Loucy (cell line): ENCODE measurements around the gene CUBN.

Experiments used
- H2AFZ ChIP-seq: fragments of 200-600 bp; sonication (generic); 2 replicates; pipeline ENCODE4 v1.6.0; 2016; ENCODE audit warnings: antibody characterized with exemption, mild to moderate bottlenecking, low read length, moderate library complexity
- H3F3A ChIP-seq: fragments of 200-600 bp; 2 replicates; pipeline ENCODE4 v1.6.0; 2016; ENCODE audit warnings: antibody characterized with exemption, low read depth, mild to moderate bottlenecking
- H3K27me3 ChIP-seq: fragments of 200-600 bp; sonication (generic); 2 replicates; pipeline ENCODE4 v1.6.1; 2014; ENCODE audit warnings: low read length, mild to moderate bottlenecking; ENCODE audit not compliant: insufficient read depth, poor library complexity, severe bottlenecking
- H3K36me3 ChIP-seq: fragments of 200-600 bp; sonication (generic); 2 replicates; pipeline ENCODE4 v1.6.1; 2016; ENCODE audit warnings: low read length; ENCODE audit not compliant: insufficient read depth
- H3K4me1 ChIP-seq: fragments of 200-600 bp; sonication (generic); 2 replicates; pipeline ENCODE4 v1.5.1; 2014; ENCODE audit warnings: low read length, mild to moderate bottlenecking; ENCODE audit not compliant: insufficient read depth, poor library complexity, severe bottlenecking
- H3K4me2 ChIP-seq: fragments of 200-600 bp; sonication (generic); 2 replicates; pipeline ENCODE4 v1.6.0; 2014; ENCODE audit warnings: antibody characterized with exemption, low read length, low read depth, mild to moderate bottlenecking; ENCODE audit not compliant: poor library complexity, severe bottlenecking
- H3K4me3 ChIP-seq: fragments of 200-600 bp; sonication (generic); 2 replicates; pipeline ENCODE4 v1.5.1; 2014; ENCODE audit warnings: low read length, mild to moderate bottlenecking, mixed read lengths; ENCODE audit not compliant: poor library complexity, severe bottlenecking
- H3K79me2 ChIP-seq: fragments of 200-600 bp; sonication (generic); 2 replicates; pipeline ENCODE4 v1.6.1; 2014; ENCODE audit warnings: low read length; ENCODE audit not compliant: insufficient read depth
- H3K9ac ChIP-seq: fragments of 200-600 bp; sonication (generic); 2 replicates; pipeline ENCODE4 v1.6.0; 2014; ENCODE audit warnings: mild to moderate bottlenecking, low read depth, low read length, moderate library complexity; ENCODE audit not compliant: poor library complexity, severe bottlenecking
- H3K9me2 ChIP-seq: fragments of 200-600 bp; sonication (generic); replicated peaks from 2 replicates; pipeline ENCODE4 v1.6.1; 2016; ENCODE audit warnings: low read depth, low read length, mixed read lengths
- H3K9me3 ChIP-seq: fragments of 200-600 bp; sonication (generic); 2 replicates; pipeline ENCODE4 v1.6.1; 2014; ENCODE audit warnings: mild to moderate bottlenecking, antibody characterized with exemption, low read length, low read depth; ENCODE audit not compliant: insufficient read depth
- H4K20me1 ChIP-seq: fragments of 200-600 bp; sonication (generic); 2 replicates; pipeline ENCODE4 v1.6.0; 2014; ENCODE audit warnings: antibody characterized with exemption, low read length, mild to moderate bottlenecking; ENCODE audit not compliant: insufficient read depth, poor library complexity, severe bottlenecking
- EZH2phosphoT487 ChIP-seq: fragments of 200-600 bp; IDR thresholded peaks from 2 replicates; pipeline ENCODE4 v1.6.1; 2018; ENCODE audit warnings: antibody characterized with exemption, mild to moderate bottlenecking, moderate library complexity, borderline replicate concordance
- TF ChIP-seq, protein P1 (sequence below): fragments of 200-600 bp; sonication (generic); conservative IDR thresholded peaks from 2 replicates; pipeline ENCODE4 v1.5.1; 2014; ENCODE audit warnings: mild to moderate bottlenecking, antibody characterized with exemption, low read length

The CUBN gene

GRCh38 chr10:16953270-16953669 lies 176.3 kb downstream of the CUBN start:
- no peaks in the 10 kb centered on the region for H3K36me3 ChIP-seq
- H2AFZ ChIP-seq, result no peak overlapping the region
- H3K4me1 ChIP-seq, result peaks cover 26% of the 10 kb centered on the region
- no peaks in the 10 kb centered on the region for H3K27me3 ChIP-seq
- no peaks in the 10 kb centered on the region for H3F3A ChIP-seq
- H3K9ac ChIP-seq, result no peak overlapping the region
- H3K4me3 ChIP-seq, result no peak overlapping the region
- H3K9me2 ChIP-seq, result no peaks in the 10 kb centered on the region
- H4K20me1 ChIP-seq, result no peaks in the 10 kb centered on the region
- H3K79me2 ChIP-seq, result no peaks in the 10 kb centered on the region
- H3K9me3 ChIP-seq, result no peaks in the 10 kb centered on the region
- no peak overlapping the region for H3K4me2 ChIP-seq
- no peak for TF ChIP-seq EZH2phosphoT487
- TF ChIP-seq, protein P1, sequence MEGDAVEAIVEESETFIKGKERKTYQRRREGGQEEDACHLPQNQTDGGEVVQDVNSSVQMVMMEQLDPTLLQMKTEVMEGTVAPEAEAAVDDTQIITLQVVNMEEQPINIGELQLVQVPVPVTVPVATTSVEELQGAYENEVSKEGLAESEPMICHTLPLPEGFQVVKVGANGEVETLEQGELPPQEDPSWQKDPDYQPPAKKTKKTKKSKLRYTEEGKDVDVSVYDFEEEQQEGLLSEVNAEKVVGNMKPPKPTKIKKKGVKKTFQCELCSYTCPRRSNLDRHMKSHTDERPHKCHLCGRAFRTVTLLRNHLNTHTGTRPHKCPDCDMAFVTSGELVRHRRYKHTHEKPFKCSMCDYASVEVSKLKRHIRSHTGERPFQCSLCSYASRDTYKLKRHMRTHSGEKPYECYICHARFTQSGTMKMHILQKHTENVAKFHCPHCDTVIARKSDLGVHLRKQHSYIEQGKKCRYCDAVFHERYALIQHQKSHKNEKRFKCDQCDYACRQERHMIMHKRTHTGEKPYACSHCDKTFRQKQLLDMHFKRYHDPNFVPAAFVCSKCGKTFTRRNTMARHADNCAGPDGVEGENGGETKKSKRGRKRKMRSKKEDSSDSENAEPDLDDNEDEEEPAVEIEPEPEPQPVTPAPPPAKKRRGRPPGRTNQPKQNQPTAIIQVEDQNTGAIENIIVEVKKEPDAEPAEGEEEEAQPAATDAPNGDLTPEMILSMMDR, result no peak

DNA sequence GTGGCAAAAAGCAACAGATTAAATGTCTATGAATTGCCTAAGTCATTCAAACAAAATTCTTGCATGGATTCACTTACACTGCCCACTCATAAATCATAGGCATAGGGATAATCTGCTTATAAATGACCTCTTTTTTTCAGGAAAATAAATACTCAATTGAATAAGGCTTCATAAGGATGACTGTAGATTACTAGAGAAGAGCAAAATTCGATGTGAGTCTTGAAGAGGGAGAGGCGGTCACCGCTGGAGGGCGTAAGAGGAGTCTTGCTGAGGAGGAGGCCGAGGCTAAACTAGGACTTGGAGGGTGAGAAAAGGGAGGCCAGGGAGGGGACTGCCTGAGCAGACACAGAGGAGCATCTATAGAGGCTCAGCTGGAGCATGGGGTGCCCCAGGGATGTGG lies 177.0 kb downstream of the CUBN start:
- peak overlapping the region; percentile 88 for H2AFZ ChIP-seq
- TF ChIP-seq EZH2phosphoT487, result no peak
- TF ChIP-seq, protein P1, result no peak
- H4K20me1 ChIP-seq, result no peaks in the 10 kb centered on the region
- no peaks in the 10 kb centered on the region for H3K9me2 ChIP-seq
- no peaks in the 10 kb centered on the region for H3K36me3 ChIP-seq
- peaks cover 26% of the 10 kb centered on the region for H3K4me1 ChIP-seq
- no peaks in the 10 kb centered on the region for H3K9me3 ChIP-seq
- H3K27me3 ChIP-seq, result no peaks in the 10 kb centered on the region
- H3F3A ChIP-seq, result no peaks in the 10 kb centered on the region
- no peaks in the 10 kb centered on the region for H3K79me2 ChIP-seq
- peak overlapping the region; percentile 17 for H3K4me2 ChIP-seq
- no peak overlapping the region for H3K4me3 ChIP-seq
- H3K9ac ChIP-seq, result no peak overlapping the region

DNA sequence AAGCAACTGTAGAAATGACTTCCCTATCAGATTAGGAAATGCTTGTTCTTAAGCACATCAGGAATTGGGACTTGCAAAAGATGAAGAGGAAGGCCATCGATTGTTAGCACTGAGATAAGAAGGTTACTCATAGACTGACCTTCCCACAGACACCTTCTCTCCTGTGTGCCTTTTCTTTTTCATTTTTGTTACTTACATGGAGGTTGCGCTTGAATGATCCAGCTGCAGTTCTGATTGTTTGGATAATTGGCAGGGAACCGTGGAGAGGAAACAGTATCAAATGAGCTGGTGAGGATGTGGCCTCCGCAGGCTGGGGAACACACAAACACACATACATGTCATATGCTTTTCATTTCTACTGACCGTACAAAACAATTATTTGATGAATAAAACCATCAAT lies 177.5 kb downstream of the CUBN start:
- TF ChIP-seq, protein P1, result no peak
- TF ChIP-seq EZH2phosphoT487, result no peak
- Histone ChIP-seq H3K9me3 (no peaks in the 10 kb centered on the region), H3K79me2 (no peaks in the 10 kb centered on the region), H2AFZ (peak overlapping the region; percentile 88), H3K9ac (no peak overlapping the region), H3F3A (no peaks in the 10 kb centered on the region), H3K36me3 (no peaks in the 10 kb centered on the region), H3K27me3 (no peaks in the 10 kb centered on the region), H3K9me2 (no peaks in the 10 kb centered on the region), H4K20me1 (no peaks in the 10 kb centered on the region), H3K4me2 (peak overlapping the region; percentile 17), H3K4me1 (peaks cover 26% of the 10 kb centered on the region), H3K4me3 (no peak overlapping the region)
